OCI-LY3 (cell line): ENCODE results near the gene GALNT10.

ENCODE experiments used
- EZH2phosphoT487 ChIP-seq: fragments of 200-600 bp; shearing (Covaris generic); IDR thresholded peaks from 2 replicates; pipeline ENCODE4 v1.6.1; 2018; ENCODE audit warnings: antibody characterized with exemption, mixed run types, low read depth
- TF ChIP-seq, protein P1 (sequence below): fragments of 200-600, 300-600 bp; sonication (generic); IDR thresholded peaks from 2 replicates; pipeline ENCODE4 v1.5.1; 2014; ENCODE audit warnings: antibody characterized with exemption, low read length, low read depth

DNA sequence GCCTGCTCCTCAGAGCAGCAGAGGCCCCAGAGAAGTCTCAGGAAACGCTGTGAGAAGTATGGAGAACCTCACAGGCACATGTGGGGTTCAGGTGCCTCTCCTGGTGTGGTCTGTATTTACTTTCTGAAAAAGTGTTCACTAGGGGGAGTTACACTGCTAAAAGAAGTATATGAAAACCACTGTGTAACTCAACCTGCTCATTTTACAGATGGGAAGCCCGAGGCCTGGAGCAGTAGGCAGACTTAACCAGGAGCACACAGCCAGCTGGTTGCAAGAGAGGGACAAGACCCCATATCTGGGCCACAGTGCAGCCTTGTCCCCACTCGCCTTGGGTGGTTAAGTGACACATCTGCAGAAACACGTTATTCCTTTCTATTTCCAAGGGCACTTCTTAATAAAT lies 142.5 kb downstream of the GALNT10 start:
- TF ChIP-seq, protein P1, sequence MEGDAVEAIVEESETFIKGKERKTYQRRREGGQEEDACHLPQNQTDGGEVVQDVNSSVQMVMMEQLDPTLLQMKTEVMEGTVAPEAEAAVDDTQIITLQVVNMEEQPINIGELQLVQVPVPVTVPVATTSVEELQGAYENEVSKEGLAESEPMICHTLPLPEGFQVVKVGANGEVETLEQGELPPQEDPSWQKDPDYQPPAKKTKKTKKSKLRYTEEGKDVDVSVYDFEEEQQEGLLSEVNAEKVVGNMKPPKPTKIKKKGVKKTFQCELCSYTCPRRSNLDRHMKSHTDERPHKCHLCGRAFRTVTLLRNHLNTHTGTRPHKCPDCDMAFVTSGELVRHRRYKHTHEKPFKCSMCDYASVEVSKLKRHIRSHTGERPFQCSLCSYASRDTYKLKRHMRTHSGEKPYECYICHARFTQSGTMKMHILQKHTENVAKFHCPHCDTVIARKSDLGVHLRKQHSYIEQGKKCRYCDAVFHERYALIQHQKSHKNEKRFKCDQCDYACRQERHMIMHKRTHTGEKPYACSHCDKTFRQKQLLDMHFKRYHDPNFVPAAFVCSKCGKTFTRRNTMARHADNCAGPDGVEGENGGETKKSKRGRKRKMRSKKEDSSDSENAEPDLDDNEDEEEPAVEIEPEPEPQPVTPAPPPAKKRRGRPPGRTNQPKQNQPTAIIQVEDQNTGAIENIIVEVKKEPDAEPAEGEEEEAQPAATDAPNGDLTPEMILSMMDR, result peak; percentile 23; the same call in 1 of the 2 replicates
- TF ChIP-seq EZH2phosphoT487, result no peak
